KBM-7 (cell line): ENCODE results near the gene TEX22.

Source experiments
- DNase-seq: peaks from one replicate; pipeline ENCODE4 v3.0.0-alpha.2; 2015
- in situ Hi-C: fragments of 300-500 bp; cut with MboI; formaldehyde crosslinking; loops from 2 replicates; pipeline ENCODE4 v1.14.3; 2020; ENCODE audit warnings: low sequenced_read_pairs, low pct_unique_long_range_greater_than_20kb, mixed read lengths

Gene TEX22

GRCh38 chr14:105365101-105365500 lies 33.2 kb upstream of the TEX22 start:
- in situ Hi-C loops, result no loop called here
- no peak for DNase-seq

- in situ Hi-C loops, result no loop called here
- no peak for DNase-seq
Observed at GRCh38 chr14:105365681-105366080, 32.7 kb upstream of the TEX22 start.

GRCh38 chr14:105366386-105367074 lies 31.8 kb upstream of the TEX22 start:
- in situ Hi-C loops, result no loop called here
- DNase-seq, result no peak

- DNase-seq, result no peak
- in situ Hi-C loops, result no loop called here
Observed at GRCh38 chr14:105367116-105368031, 31.0 kb upstream of the TEX22 start.

- DNase-seq, result no peak
- in situ Hi-C loops, result no loop called here
Observed at GRCh38 chr14:105368032-105368417, 30.3 kb upstream of the TEX22 start.

- no peak for DNase-seq
- in situ Hi-C loops, result no loop called here
Observed at GRCh38 chr14:105368426-105368825, 29.9 kb upstream of the TEX22 start.

- in situ Hi-C loops, result no loop called here
- DNase-seq, result no peak
Observed at GRCh38 chr14:105368910-105369652, 29.3 kb upstream of the TEX22 start.

GRCh38 chr14:105369653-105370040 lies 28.7 kb upstream of the TEX22 start:
- DNase-seq, result no peak
- in situ Hi-C loops, result no loop called here

GRCh38 chr14:105374389-105374788 lies 23.9 kb upstream of the TEX22 start:
- no peak for DNase-seq
- in situ Hi-C loops, result no loop called here

GRCh38 chr14:105375635-105376057 lies 22.7 kb upstream of the TEX22 start:
- in situ Hi-C loops, result no loop called here
- peak; percentile 62 for DNase-seq

- no peak for DNase-seq
- in situ Hi-C loops, result no loop called here
Observed at GRCh38 chr14:105376521-105377440, 21.6 kb upstream of the TEX22 start.

GRCh38 chr14:105377555-105378182 lies 20.7 kb upstream of the TEX22 start:
- DNase-seq, result no peak
- in situ Hi-C loops, result no loop called here

GRCh38 chr14:105378199-105378598 lies 20.1 kb upstream of the TEX22 start:
- in situ Hi-C loops, result no loop called here
- DNase-seq, result no peak

- no peak for DNase-seq
- in situ Hi-C loops, result no loop called here
Observed at GRCh38 chr14:105378873-105379685, 19.3 kb upstream of the TEX22 start.

- in situ Hi-C loops, result no loop called here
- no peak for DNase-seq
Observed at GRCh38 chr14:105379946-105380345, 18.4 kb upstream of the TEX22 start.

GRCh38 chr14:105380756-105381155 lies 17.6 kb upstream of the TEX22 start:
- in situ Hi-C loops, result no loop called here

GRCh38 chr14:105381446-105382342 lies 16.6 kb upstream of the TEX22 start:
- in situ Hi-C loops, result no loop called here
- DNase-seq, result no peak

More at GRCh38 chr14:105380756-105381155, 17.6 kb upstream of the TEX22 start:
- DNase-seq, result no peak
